Stimulated activated CD8-positive, alpha-beta memory T cell treated with anti-CD3 and anti-CD28 coated beads, Interleukin-15, amount 100 ng/mL, for 48 hours (primary cell): ENCODE results near the gene CPLANE2.
"Not testable (repeated sequence)": the region's sequence is repeated elsewhere in the genome, so short reads cannot be mapped to it uniquely, and the experiment has no call there.

Experiments
- DNase-seq, 2 donors: peaks; one replicate each; pipeline ENCODE4 v3.0.0-alpha.2; 2020; ENCODE audit warnings: low read depth in 2 of 2

The CPLANE2 gene

DNA sequence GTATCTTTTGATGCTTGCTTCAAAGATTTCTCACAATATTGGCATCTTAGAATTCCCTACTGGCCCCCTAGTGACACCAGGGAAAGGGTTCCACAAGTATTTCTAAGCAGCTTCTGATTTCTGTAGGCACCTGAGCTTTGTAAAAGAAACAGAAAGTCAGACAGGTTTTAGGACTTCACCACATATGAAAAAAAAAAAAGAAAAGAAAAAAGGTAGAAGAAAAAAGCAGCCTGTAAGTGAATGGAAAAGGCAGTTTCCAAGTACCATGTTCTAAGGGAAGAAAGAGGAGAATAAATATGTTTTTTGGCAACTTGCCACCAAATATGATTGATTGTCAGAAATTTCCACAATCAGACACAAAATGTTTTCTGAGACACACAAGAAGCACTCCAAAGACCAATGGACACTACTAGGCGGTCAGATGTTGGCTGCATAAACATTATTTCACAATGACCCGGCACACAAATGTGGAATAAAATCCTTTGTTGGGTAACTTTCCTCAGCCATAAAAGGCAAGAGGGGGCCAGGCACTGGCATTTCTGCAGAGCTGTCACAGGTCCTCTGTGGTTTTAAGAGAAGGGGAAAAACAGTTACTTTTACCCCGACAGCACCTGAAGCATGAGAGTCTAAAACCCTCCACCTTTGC is 12.7 kb upstream of the CPLANE2 start:
- no peak for DNase-seq

GRCh38 chr1:16248603-16249516 is 11.9 kb upstream of the CPLANE2 start:
- DNase-seq: no peak

GRCh38 chr1:16248007-16248436 is 11.0 kb upstream of the CPLANE2 start:
- no peak for DNase-seq

DNA sequence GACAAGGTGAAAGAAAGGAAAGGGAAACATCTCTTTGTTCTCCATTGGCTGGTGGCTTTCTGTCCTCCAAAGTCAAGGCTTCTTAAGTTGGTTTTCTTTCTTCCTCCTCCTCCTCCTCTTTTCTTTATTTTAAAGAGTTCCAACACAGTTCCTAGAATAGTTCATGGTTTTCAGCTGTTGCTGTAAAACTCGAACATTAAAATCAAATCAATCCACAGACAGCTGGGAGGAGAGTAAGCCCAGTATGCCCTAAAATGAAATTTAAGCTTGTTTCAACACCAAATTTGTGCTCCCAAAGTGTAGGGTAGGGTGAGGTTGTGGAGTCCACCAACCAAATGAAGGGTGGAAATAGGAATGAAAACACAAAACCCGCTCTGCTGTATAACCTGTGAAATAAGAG is 10.5 kb upstream of the CPLANE2 start:
- DNase-seq: no peak

- DNase-seq: no peak
These were observed 10.0 kb upstream of the CPLANE2 start for GRCh38 chr1:16246961-16247360.

- not testable (repeated sequence) for DNase-seq
These were observed 9.3 kb upstream of the CPLANE2 start for GRCh38 chr1:16246239-16246638.

GRCh38 chr1:16245476-16246196 is 8.7 kb upstream of the CPLANE2 start:
- no peak for DNase-seq

GRCh38 chr1:16244650-16245285 is 7.8 kb upstream of the CPLANE2 start:
- no peak for DNase-seq

DNA sequence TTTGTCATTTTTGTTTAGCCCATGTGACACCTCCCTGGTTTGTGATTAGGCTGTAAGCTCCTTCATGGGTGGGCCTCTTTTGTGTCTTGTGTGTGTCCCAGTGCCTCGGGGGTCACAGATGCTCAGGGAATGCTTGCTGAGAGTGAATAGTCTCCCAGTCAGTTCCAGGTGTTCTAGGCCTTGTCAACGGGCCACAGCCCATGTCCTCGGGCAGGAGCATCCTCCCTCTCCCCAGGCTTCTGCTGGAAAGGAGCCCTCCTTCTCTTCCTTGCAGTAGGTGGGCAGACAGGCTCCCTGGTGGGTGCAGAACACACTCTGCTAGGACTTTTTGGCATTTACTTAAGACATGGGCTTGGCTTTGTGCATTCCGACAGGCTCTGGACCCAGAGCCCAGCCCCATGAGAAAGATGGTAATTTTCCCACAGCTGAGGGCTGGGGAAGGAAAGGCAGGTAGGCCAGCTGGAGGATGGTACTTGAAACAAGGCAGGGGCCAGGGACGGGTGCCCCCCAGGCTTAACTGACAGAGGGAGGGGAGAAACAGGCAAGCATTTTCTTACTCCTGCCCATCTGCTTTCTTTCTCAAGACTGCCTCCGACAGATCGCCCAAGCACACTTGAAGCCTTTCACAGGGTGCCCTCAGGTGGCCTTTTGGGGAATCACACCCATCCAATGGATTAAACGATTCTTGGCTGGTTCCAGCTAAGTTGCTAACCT is 7.1 kb upstream of the CPLANE2 start:
- DNase-seq: peak; percentile 30 to 46

DNA sequence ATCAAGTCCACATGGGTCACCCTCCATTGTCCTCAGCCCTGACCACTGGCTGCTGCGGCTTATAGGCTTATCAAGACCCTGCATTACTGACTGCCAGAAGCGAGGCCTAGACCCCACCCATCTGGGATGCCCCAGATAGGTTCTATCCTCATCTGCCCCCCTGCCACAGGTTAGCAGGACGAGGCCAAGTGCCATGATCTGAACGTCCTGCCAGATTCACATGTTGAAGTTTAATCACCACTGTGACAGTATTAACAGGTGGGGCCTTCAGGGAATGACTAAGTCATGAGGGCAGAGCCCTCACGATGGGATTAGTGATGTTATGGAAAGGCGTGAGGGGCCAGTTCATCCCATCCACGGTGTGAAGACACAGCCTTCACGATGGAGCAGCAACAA is 6.2 kb upstream of the CPLANE2 start:
- no peak for DNase-seq

GRCh38 chr1:16242556-16243214 is 5.7 kb upstream of the CPLANE2 start:
- no peak for DNase-seq

GRCh38 chr1:16241221-16241708 is 4.3 kb upstream of the CPLANE2 start:
- no peak for DNase-seq

DNA sequence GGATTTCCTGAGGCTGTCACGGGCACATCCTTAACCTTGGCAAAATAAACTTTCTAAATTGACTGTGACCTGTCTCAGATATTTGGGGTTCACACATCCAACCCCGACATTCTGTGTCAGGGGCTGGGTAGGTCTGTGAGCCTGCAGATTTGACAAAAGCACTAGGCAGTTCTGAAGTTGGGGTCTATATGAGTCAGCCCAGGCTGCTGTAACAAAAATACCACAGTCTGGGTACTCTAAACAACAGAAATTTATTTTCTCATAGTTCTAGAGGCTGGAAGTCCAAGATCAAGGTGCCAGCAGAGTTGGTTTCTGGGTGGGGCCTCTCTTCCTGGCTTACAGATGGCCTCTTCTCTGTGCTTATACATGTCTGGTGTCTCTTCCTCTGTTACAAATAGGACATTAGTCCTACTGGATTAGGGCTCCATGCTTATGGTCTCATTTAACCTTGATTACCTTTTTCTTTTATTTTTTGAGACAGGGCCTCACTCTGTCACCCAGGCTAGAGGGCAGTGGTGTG is 3.0 kb upstream of the CPLANE2 start:
- no peak for DNase-seq

- DNase-seq: no peak
These were observed 404 bp upstream of the CPLANE2 start for GRCh38 chr1:16237343-16237830.

DNA sequence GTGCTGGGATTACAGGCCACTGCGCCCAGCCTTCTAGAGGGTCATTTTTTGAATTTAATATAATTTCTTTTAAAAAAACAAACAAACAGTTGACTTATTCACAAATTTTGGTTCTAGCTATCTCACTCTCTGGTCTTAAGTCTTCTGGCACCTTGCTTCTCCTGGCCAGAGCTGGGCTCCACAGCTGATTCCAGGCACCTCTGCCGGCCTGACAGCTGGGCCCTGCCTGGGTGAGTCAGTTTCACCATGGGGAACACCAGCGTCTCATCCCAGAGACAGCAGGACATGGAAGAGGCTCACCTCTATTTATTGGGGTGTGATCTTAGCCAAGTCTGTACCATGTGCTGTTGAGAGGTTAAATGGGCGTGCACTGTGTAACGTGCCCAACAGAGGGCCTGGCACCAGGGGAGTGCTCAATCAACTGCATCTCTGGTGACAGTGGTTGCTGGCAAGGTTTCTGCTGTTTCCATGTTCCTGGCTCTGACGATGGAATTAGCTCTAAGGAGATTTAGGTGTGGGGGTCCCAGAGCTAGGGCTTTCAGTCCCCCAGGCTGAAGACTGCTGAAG is 956 bp downstream of the CPLANE2 start:
- peak in 1 of 2 donors; percentile 19 for DNase-seq

DNA sequence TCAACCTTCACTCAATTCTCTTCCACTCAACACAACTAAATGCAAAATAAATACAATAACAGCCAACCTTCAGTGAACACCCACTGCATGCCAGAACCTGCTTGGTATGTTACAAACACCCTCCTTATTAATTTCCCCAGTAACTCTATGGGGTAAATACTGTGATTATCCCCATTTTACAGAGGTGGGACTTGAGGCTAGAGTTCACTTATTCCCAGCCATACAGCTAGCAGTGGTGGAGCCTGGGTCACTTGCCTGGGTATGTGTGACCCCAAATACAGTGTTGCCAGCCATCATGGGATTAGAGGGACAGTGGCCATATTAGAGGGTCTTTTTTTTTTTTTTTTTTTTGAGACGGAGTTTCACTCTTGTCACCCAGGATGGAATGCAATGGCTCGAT is 1.6 kb downstream of the CPLANE2 start:
- no peak for DNase-seq

GRCh38 chr1:16233431-16233830 is 3.6 kb downstream of the CPLANE2 start:
- DNase-seq: no peak

DNA sequence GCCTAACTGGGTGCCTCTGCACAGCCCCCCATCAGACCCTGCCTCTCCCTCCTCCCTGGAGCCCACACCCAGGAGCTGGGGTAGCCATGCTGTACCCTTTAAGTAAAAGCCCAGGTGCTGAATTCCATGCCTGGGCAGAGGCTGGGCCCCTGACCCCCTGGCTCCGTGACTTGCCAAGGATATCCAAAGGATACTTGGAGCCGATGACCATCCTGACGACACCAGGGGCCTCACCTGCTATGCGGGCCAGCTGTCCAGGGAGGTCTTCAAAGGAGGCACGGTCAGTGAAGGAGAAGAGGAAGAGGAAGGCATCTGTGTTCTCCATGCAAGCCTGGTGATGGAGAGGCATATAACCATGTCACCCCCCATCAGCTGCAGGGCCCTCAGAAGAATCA is 4.7 kb downstream of the CPLANE2 start:
- DNase-seq: no peak

GRCh38 chr1:16231331-16232315 is 5.4 kb downstream of the CPLANE2 start:
- DNase-seq: no peak
